Limb (tissue), 2 donors: ENCODE results near the gene LSAMP.
"Not testable (repeated sequence)": the region's sequence is repeated elsewhere in the genome, so short reads cannot be mapped to it uniquely, and the experiment has no call there.

Source experiments
- DNase-seq, 2 donors: peaks; one replicate each; pipeline ENCODE4 v3.0.0-alpha.2; 2016; ENCODE audit errors: extremely low spot score in 2 of 2

The LSAMP gene

GRCh38 chr3:115783426-115783825 lies 661.9 kb downstream of the LSAMP start:
- not testable (repeated sequence) for DNase-seq

- no peak for DNase-seq
These were observed 666.3 kb downstream of the LSAMP start for GRCh38 chr3:115779011-115779410.

DNA sequence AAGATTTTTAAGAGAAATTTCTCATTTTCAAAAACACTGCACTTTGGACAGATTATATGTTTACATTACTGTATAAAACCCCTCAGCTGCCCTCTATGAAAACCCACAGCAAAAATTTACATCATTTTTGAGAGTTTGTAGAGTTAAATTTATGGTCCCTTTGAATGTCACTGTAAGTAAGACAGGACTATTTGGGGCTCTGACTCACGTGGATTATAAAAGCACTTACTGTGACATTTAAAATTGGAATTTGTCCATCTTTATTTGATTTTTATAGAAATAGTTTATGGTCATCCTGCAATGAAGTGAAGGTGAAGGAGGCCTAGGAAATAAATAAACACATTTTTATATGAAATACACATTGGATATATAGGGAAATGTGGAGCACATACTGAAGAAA lies 672.3 kb downstream of the LSAMP start:
- no peak for DNase-seq

- DNase-seq: no peak
These were observed 676.6 kb downstream of the LSAMP start for GRCh38 chr3:115768661-115769060.

DNA sequence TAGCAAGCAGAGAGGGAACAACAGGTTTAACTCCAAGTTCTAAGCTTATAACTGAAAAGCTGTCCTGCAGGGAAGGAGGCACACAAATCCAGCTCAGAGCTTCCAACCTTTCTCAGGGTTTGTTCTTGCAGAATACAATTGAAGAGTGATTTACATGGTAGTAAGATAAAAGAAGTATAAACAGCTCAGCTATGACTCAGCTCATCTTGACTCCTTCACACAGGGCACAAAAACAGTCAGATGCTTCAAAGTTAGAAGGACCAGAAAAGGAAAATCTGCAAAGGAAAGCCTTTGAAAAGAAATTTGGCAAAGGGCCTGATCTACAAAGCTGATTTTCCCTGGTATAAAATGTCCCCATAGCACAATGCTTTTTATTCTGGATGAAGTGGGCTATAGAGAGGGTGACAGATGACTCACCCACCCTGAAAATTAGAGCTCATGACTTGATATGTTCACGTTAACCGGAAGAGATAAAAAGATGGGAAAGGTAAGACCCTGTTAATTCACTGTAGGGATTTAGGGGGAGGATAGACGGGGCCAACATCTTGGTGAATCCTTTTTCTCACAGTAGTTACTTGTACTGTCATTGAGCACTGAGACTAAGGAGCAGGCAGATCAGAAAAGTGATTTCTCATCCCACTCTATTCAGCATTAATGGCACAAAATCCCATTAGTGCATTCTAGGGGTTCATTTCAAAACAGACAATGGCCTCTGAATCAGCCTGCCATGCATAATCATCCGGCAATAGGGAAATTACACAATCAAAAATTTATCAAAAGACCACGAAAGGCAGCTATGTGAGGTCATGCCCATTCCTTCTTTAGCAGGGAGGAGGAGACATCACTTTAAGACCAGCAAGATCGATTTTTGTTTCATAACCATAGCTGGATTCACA lies 678.5 kb downstream of the LSAMP start:
- no peak for DNase-seq

DNA sequence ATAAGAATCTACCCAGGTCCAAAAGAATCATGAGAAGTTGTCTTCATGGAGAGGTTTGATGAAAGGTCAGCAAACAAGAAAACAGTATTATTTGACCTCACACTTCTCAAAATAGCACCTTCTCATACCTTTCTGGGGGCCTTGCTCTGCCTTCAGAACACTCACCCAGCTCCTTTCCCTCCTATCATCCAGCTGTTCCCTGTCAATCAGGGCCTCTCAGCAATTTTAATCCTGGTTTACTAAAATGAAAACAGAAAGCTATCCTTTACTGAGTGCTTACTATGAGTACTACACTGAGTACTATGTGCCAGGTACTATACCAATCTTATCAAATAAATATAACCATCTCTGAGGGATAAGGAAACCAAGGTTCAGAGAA lies 683.4 kb downstream of the LSAMP start:
- DNase-seq: no peak

- no peak for DNase-seq
These were observed 684.6 kb downstream of the LSAMP start for GRCh38 chr3:115760716-115761115.

DNA sequence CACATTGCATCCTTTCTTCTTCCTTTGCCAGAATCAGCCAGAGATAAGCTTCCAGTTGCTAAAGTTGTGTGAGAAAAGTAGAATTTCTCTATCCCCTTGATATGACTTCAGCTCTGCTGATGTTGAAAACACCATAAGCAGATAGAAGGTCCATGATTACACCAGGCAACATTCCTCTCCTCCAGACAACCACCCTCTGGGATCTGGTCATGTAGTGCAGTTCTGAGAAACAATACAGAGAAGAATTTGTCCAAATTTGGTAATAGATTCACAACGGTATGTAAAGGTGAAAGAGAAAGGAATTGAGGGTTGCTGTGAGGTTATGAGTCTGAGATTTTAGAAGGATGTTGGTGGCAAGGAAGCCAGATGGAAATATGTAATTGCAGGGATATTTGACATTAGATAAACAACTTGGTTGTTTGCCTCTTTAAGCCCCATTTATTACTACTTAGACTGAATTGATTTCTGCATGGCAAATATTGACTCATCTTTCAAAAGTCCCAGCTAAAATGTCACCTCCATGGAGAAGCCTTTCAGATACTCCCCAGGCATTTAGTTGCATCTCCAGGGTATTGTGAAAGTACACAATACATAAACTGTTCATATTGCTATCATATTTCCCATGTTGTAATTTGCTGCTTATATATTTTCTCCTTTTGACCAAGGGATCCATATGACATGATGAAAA lies 687.1 kb downstream of the LSAMP start:
- DNase-seq: no peak

- DNase-seq: not testable (repeated sequence)
These were observed 692.3 kb downstream of the LSAMP start for GRCh38 chr3:115752978-115753377.
